NOMO-1 treated with dmso at 0.1 percent for 144 hours (cell line): Measurements from ENCODE around the gene CELF4.

Experiments used
- DNase-seq: peaks from one replicate; lab custom pipeline; 2025; ENCODE audit not compliant: unreplicated experiment; lab: John Stamatoyannopoulos, UW

The CELF4 gene

GRCh38 chr18:37548679-37549289 is 16.8 kb downstream of the CELF4 start:
- DNase-seq = no peak

- DNase-seq = no peak
These were observed 18.3 kb downstream of the CELF4 start for GRCh38 chr18:37547196-37547827.

GRCh38 chr18:37546651-37547050 is 18.9 kb downstream of the CELF4 start:
- DNase-seq = no peak

- DNase-seq = no peak
These were observed 19.4 kb downstream of the CELF4 start for GRCh38 chr18:37546272-37546537.

- no peak for DNase-seq
These were observed 19.9 kb downstream of the CELF4 start for GRCh38 chr18:37545461-37546271.

- DNase-seq = no peak
These were observed 20.9 kb downstream of the CELF4 start for GRCh38 chr18:37544713-37545112.

GRCh38 chr18:37544217-37544616 is 21.4 kb downstream of the CELF4 start:
- DNase-seq = no peak

GRCh38 chr18:37543321-37543720 is 22.3 kb downstream of the CELF4 start:
- no peak for DNase-seq

GRCh38 chr18:37541517-37541916 is 24.1 kb downstream of the CELF4 start:
- no peak for DNase-seq

GRCh38 chr18:37540424-37541138 is 25.0 kb downstream of the CELF4 start:
- DNase-seq = no peak

GRCh38 chr18:37539236-37539635 is 26.4 kb downstream of the CELF4 start:
- DNase-seq = no peak

- DNase-seq = no peak
These were observed 26.9 kb downstream of the CELF4 start for GRCh38 chr18:37538526-37539205.

GRCh38 chr18:37537868-37538525 is 27.6 kb downstream of the CELF4 start:
- peak; percentile 10 for DNase-seq

- no peak for DNase-seq
These were observed 28.9 kb downstream of the CELF4 start for GRCh38 chr18:37536656-37537055.

GRCh38 chr18:37535968-37536367 is 29.6 kb downstream of the CELF4 start:
- DNase-seq = no peak

GRCh38 chr18:37534627-37535026 is 31.0 kb downstream of the CELF4 start:
- DNase-seq = no peak

- no peak for DNase-seq
These were observed 31.7 kb downstream of the CELF4 start for GRCh38 chr18:37533647-37534584.

- DNase-seq = no peak
These were observed 32.7 kb downstream of the CELF4 start for GRCh38 chr18:37532917-37533316.

- no peak for DNase-seq
These were observed 35.7 kb downstream of the CELF4 start for GRCh38 chr18:37529863-37530262.

- DNase-seq = no peak
These were observed 36.3 kb downstream of the CELF4 start for GRCh38 chr18:37529296-37529695.
